ENCODE measurements around the gene DSCAML1.

DNA sequence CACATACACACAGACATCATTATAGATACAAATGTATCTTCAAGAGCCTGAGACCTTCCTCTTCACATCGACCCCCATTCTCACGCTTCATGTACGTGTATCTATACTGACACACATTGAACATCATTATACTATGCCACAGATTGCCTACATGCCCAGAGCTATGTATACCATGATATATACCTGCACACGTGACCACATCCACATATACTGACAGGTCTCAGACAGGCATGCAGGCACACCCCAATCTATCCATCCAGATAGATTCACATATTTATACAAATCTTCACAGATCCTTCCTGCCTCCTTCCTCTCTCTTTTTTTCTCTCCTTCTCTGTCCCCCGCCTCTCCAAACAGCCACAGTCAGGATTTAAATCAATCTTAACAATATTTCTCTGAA, 329.2 kb downstream of the DSCAML1 start:
- TF ChIP-seq POLR2AphosphoS5 (IDR thresholded peaks at IDR 0.05; ENCODE audit: low read depth, low read length) (no peak), TAF1 (IDR thresholded peaks at IDR 0.05; ENCODE audit: borderline replicate concordance, insufficient read depth, low read length) (no peak)
